GM23338 (cell line): ENCODE results near the gene SLC1A4.

Experiments
- CREB1 ChIP-seq: fragments of 250-450 bp; sonication (Bioruptor Pico); IDR thresholded peaks from 2 replicates; pipeline ENCODE4 v1.5.0; 2020; ENCODE audit warnings: low read depth, mild to moderate bottlenecking, moderate library complexity
- ETS1 ChIP-seq: IDR thresholded peaks from 2 replicates; pipeline ENCODE4 v1.6.1; 2016; ENCODE audit warnings: antibody characterized with exemption
- EZH2 ChIP-seq: fragments of 200-600 bp; sonication (generic); IDR thresholded peaks from one replicate; pipeline ENCODE4 v1.8.0; 2017; ENCODE audit warnings: antibody characterized with exemption, mild to moderate bottlenecking, low read depth; ENCODE audit not compliant: unreplicated experiment
- EZH2phosphoT487 ChIP-seq: fragments of 200-600 bp; sonication (generic); IDR thresholded peaks from one replicate; pipeline ENCODE4 v1.8.1; 2018; ENCODE audit warnings: antibody characterized with exemption; ENCODE audit not compliant: unreplicated experiment
- JUNB ChIP-seq: IDR thresholded peaks from one replicate; pipeline ENCODE4 v1.6.1; 2016; ENCODE audit warnings: antibody characterized with exemption; ENCODE audit not compliant: unreplicated experiment
- NANOG ChIP-seq: IDR thresholded peaks from 2 replicates; pipeline ENCODE4 v1.6.1; 2016; ENCODE audit warnings: antibody characterized with exemption, borderline replicate concordance
- POLR2AphosphoS5 ChIP-seq: IDR thresholded peaks from 2 replicates; pipeline ENCODE4 v1.6.1; 2016; ENCODE audit warnings: antibody characterized with exemption, low read depth
- REST ChIP-seq: IDR thresholded peaks from one replicate; pipeline ENCODE4 v1.6.1; 2018; ENCODE audit warnings: antibody characterized with exemption; ENCODE audit not compliant: unreplicated experiment
- STAT1 ChIP-seq: IDR thresholded peaks from one replicate; pipeline ENCODE4 v1.6.1; 2016; ENCODE audit warnings: antibody characterized with exemption; ENCODE audit not compliant: unreplicated experiment
- ZNF114 ChIP-seq: fragments of 250-450 bp; sonication (Bioruptor Pico); IDR thresholded peaks from 2 replicates; pipeline ENCODE4 v1.5.0; 2020; ENCODE audit warnings: mild to moderate bottlenecking, moderate library complexity
- ZNF331 ChIP-seq: fragments of 250-450 bp; sonication (Bioruptor Pico); IDR thresholded peaks from 2 replicates; pipeline ENCODE4 v1.5.0; 2020; ENCODE audit warnings: low read depth, mild to moderate bottlenecking, moderate library complexity
- ZNF462 ChIP-seq: fragments of 250-450 bp; sonication (Bioruptor Pico); IDR thresholded peaks from 2 replicates; pipeline ENCODE4 v1.5.0; 2020; ENCODE audit warnings: mild to moderate bottlenecking, moderate library complexity
- TF ChIP-seq, protein P1 (sequence below), 2 experiments: fragments of 200-600 bp in 1 of 2; sonication (generic) in 1 of 2; conservative IDR thresholded peaks; 2 replicates each; pipeline versions ENCODE4 v1.5.1 to v1.6.1; 2016 to 2017; ENCODE audit warnings: antibody characterized with exemption in 2 of 2, low read depth in 2 of 2, mild to moderate bottlenecking in 2 of 2, moderate library complexity in 1 of 2

- TF ChIP-seq, protein P1, sequence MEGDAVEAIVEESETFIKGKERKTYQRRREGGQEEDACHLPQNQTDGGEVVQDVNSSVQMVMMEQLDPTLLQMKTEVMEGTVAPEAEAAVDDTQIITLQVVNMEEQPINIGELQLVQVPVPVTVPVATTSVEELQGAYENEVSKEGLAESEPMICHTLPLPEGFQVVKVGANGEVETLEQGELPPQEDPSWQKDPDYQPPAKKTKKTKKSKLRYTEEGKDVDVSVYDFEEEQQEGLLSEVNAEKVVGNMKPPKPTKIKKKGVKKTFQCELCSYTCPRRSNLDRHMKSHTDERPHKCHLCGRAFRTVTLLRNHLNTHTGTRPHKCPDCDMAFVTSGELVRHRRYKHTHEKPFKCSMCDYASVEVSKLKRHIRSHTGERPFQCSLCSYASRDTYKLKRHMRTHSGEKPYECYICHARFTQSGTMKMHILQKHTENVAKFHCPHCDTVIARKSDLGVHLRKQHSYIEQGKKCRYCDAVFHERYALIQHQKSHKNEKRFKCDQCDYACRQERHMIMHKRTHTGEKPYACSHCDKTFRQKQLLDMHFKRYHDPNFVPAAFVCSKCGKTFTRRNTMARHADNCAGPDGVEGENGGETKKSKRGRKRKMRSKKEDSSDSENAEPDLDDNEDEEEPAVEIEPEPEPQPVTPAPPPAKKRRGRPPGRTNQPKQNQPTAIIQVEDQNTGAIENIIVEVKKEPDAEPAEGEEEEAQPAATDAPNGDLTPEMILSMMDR (conservative IDR thresholded peaks at IDR 0.05; ENCODE audit: low read depth in 2 of 2) = no peak
- no peak for TF ChIP-seq EZH2phosphoT487
- TF ChIP-seq POLR2AphosphoS5 = peak; percentile 85
- no peak for TF ChIP-seq NANOG
- no peak for TF ChIP-seq EZH2
- TF ChIP-seq REST = no peak
- no peak for TF ChIP-seq CREB1 (CRISPR knock-in tag)
- no peak for TF ChIP-seq ZNF331 (CRISPR knock-in tag)
- TF ChIP-seq STAT1 = no peak
- no peak for TF ChIP-seq ZNF114 (CRISPR knock-in tag)
- no peak for TF ChIP-seq JUNB
- no peak for TF ChIP-seq ETS1
- TF ChIP-seq ZNF462 (CRISPR knock-in tag) = no peak
Measured at GRCh38 chr2:65055422-65056214, 66.4 kb downstream of the SLC1A4 start.
